Common myeloid progenitor, CD34-positive (primary cell): Measurements from ENCODE around the gene HDLBP.

Experiments used
- CTCF ChIA-PET: fragments of 350-600 bp; sonication (Branson Sonifier 250); formaldehyde crosslinking; loops from one replicate; lab custom pipeline; 2021; ENCODE audit warnings: antibody characterized with exemption; lab: Charles Lee
- POLR2A ChIA-PET: fragments of 350-600 bp; sonication (Branson Sonifier 250); formaldehyde crosslinking; loops from one replicate; lab custom pipeline; 2021; ENCODE audit warnings: antibody characterized with exemption; lab: Charles Lee
- DNase-seq, 3 donors: peaks; one replicate each; pipeline versions ENCODE4 v3.0.0 to v3.0.0-alpha.2; 2013
- H3K27ac ChIP-seq, 2 experiments: 1 replicate in 1 of 2; 2 replicates in 1 of 2; pipeline ENCODE4 v1.7.0; 2013; ENCODE audit warnings: inconsistent platforms in 2 of 2, low read length in 2 of 2, mild to moderate bottlenecking in 2 of 2, low read depth in 1 of 2, moderate library complexity in 1 of 2; ENCODE audit not compliant: severe bottlenecking in 2 of 2, insufficient read depth in 1 of 2, poor library complexity in 1 of 2
- H3K27me3 ChIP-seq, 5 experiments: replicated peaks in 2 of 5; 1 replicate in 3 of 5; 2 replicates in 2 of 5; pipeline versions ENCODE4 v1.6.1 to v1.7.0; 2013; ENCODE audit warnings: low read length in 4 of 5, mild to moderate bottlenecking in 2 of 5, moderate library complexity in 2 of 5, inconsistent platforms in 1 of 5; ENCODE audit not compliant: insufficient read depth in 5 of 5, control insufficient read depth in 4 of 5
- H3K36me3 ChIP-seq, 4 experiments: 1 replicate in 2 of 4; 2 replicates in 2 of 4; pipeline versions ENCODE4 v1.6.1 to v1.7.0; 2013; ENCODE audit warnings: low read length in 3 of 4, control low read depth in 1 of 4, mild to moderate bottlenecking in 1 of 4; ENCODE audit not compliant: control insufficient read depth in 4 of 4, insufficient read depth in 4 of 4
- H3K4me1 ChIP-seq, 4 experiments: 1 replicate in 3 of 4; 2 replicates in 1 of 4; pipeline versions ENCODE4 v1.6.1 to v1.7.1; 2013; ENCODE audit warnings: low read length in 3 of 4, mild to moderate bottlenecking in 3 of 4, control low read depth in 1 of 4, inconsistent platforms in 1 of 4, moderate library complexity in 1 of 4; ENCODE audit not compliant: control insufficient read depth in 4 of 4, insufficient read depth in 4 of 4; ENCODE audit errors: control extremely low read depth in 1 of 4
- H3K4me3 ChIP-seq, 7 experiments: 1 replicate in 4 of 7; 2 replicates in 3 of 7; pipeline versions ENCODE4 v1.5.1 to v1.7.0; 2013; ENCODE audit warnings: mild to moderate bottlenecking in 7 of 7, low read length in 6 of 7, moderate library complexity in 6 of 7, inconsistent platforms in 2 of 7, low read depth in 2 of 7, control low read depth in 1 of 7; ENCODE audit not compliant: insufficient read depth in 4 of 7, control insufficient read depth in 1 of 7; ENCODE audit errors: extremely low read depth in 1 of 7
- H3K9me3 ChIP-seq, 5 experiments: 1 replicate in 4 of 5; 2 replicates in 1 of 5; pipeline versions ENCODE4 v1.6.1 to v1.7.1; 2013; ENCODE audit warnings: low read length in 4 of 5, mild to moderate bottlenecking in 2 of 5, inconsistent platforms in 1 of 5, low read depth in 1 of 5, moderate library complexity in 1 of 5; ENCODE audit not compliant: control insufficient read depth in 4 of 5, insufficient read depth in 2 of 5; ENCODE audit errors: control extremely low read depth in 1 of 5
- WGBS: methylation state at CpG from one replicate; pipeline ENCODE4 v1.1.5; 2013; ENCODE audit not compliant: insufficient coverage; 5-methylcytosine and 5-hydroxymethylcytosine counted together

The HDLBP gene

GRCh38 chr2:241224018-241224850 lies 91.2 kb downstream of the HDLBP start:
- ChIA-PET POLR2A (interaction anchor here (0.6 kb wide), 1 partner anchor 69 kb away, joined by 3 read pairs; no protein-coding TSS in a partner anchor), CTCF (no interaction called here)
- H3K9me3 ChIP-seq: no peaks in the 10 kb centered on the region
- no peak overlapping the region for H3K4me3 ChIP-seq
- peaks cover 0 to 11% (median 4%) of the 10 kb centered on the region in 4 experiments for H3K4me1 ChIP-seq
- H3K27me3 ChIP-seq: no peaks in the 10 kb centered on the region
- 76% methylated on average over 24 of the region's 26 CpGs for WGBS
- no peak for DNase-seq
- peaks cover 3 to 37% (median 30%) of the 10 kb centered on the region in 4 experiments for H3K36me3 ChIP-seq
- H3K27ac ChIP-seq: no peak overlapping the region

GRCh38 chr2:241223211-241224017 lies 92.1 kb downstream of the HDLBP start:
- Histone ChIP-seq H3K27ac (no peak overlapping the region), H3K4me1 (peaks cover 2 to 19% (median 12%) of the 10 kb centered on the region in 4 experiments), H3K27me3 (no peaks in the 10 kb centered on the region), H3K9me3 (no peaks in the 10 kb centered on the region), H3K4me3 (no peak overlapping the region), H3K36me3 (peaks cover 2 to 29% (median 23%) of the 10 kb centered on the region in 4 experiments)
- DNase-seq: peak in 2 of 3 donors; percentile 72 to 74
- ChIA-PET CTCF (no interaction called here), POLR2A (interaction anchor here (0.6 kb wide), 1 partner anchor 68 kb away, joined by 3 read pairs; no protein-coding TSS in a partner anchor)
- WGBS: 61% methylated on average over 21 of the region's 23 CpGs

- H3K4me3 ChIP-seq: no peak overlapping the region
- no peak for DNase-seq
- 100% methylated on average over 3 of the region's 6 CpGs for WGBS
- ChIA-PET CTCF (interaction anchor here (1.2 kb wide), 1 partner anchor 71 kb away, joined by 4 read pairs; the partner anchor contains the start of gene PASK), POLR2A (no interaction called here)
- no peak overlapping the region for H3K27ac ChIP-seq
- H3K4me1 ChIP-seq: peaks cover 2 to 19% (median 17%) of the 10 kb centered on the region in 4 experiments
- H3K36me3 ChIP-seq: peaks cover 0 to 5% (median 0%) of the 10 kb centered on the region in 4 experiments
- no peaks in the 10 kb centered on the region for H3K9me3 ChIP-seq
- peaks cover 0 to 2% (median 0%) of the 10 kb centered on the region in 5 experiments for H3K27me3 ChIP-seq
Observed at GRCh38 chr2:241219856-241220356, 95.6 kb downstream of the HDLBP start.

- no peak overlapping the region for H3K27ac ChIP-seq
- peaks cover 2 to 19% (median 17%) of the 10 kb centered on the region in 4 experiments for H3K4me1 ChIP-seq
- DNase-seq: no peak
- WGBS: 20% methylated on average over 1 of the region's 4 CpGs
- peaks cover 0 to 2% (median 0%) of the 10 kb centered on the region in 5 experiments for H3K27me3 ChIP-seq
- ChIA-PET POLR2A (no interaction called here), CTCF (interaction anchor here (0.7 to 1.4 kb wide), 2 partner anchors 9 to 156 kb away, joined by 3 to 4 read pairs; no protein-coding TSS in a partner anchor)
- no peaks in the 10 kb centered on the region for H3K36me3 ChIP-seq
- no peaks in the 10 kb centered on the region for H3K9me3 ChIP-seq
- peak overlapping the region in 5 of 7 experiments; percentile 39 to 77 (median 63) for H3K4me3 ChIP-seq
Observed at GRCh38 chr2:241219030-241219382, 96.5 kb downstream of the HDLBP start.

- 0% methylated on average over 39 of the region's 83 CpGs for WGBS
- H3K4me1 ChIP-seq: peaks cover 2 to 19% (median 16%) of the 10 kb centered on the region in 4 experiments
- CTCF ChIA-PET: interaction anchor here (0.7 to 1.4 kb wide), 2 partner anchors 10 to 155 kb away, joined by 3 to 4 read pairs; no protein-coding TSS in a partner anchor
- H3K9me3 ChIP-seq: no peaks in the 10 kb centered on the region
- POLR2A ChIA-PET: no interaction called here
- H3K36me3 ChIP-seq: no peaks in the 10 kb centered on the region
- H3K27ac ChIP-seq: no peak overlapping the region
- H3K27me3 ChIP-seq: peaks cover 0 to 2% (median 0%) of the 10 kb centered on the region in 5 experiments
- peak overlapping the region in 6 of 7 experiments; percentile 39 to 77 (median 60) for H3K4me3 ChIP-seq
- DNase-seq: peak; percentile 26 to 79 (median 59)
Observed at GRCh38 chr2:241218131-241219029, 97.1 kb downstream of the HDLBP start.
